Peyer's patch (tissue), 4 donors: ENCODE data around the gene INPP5A.

ENCODE experiments used
- POLR2A ChIP-seq, 2 donors: fragments of 450-650 bp; IDR thresholded peaks; one replicate each; pipeline ENCODE4 v1.5.1; 2017; ENCODE audit warnings: antibody characterized with exemption in 2 of 2, mild to moderate bottlenecking in 2 of 2, moderate library complexity in 2 of 2
- TF ChIP-seq, protein P1 (sequence below), 6 experiments: fragments of 450-650 bp in 4 of 6; fragments of 200-600 bp in 2 of 6; sonication (generic) in 1 of 6; IDR thresholded peaks; one replicate each; pipeline ENCODE4 v1.5.1; 2017 to 2019; ENCODE audit warnings: antibody characterized with exemption in 6 of 6, mild to moderate bottlenecking in 3 of 6, moderate library complexity in 1 of 6

DNA sequence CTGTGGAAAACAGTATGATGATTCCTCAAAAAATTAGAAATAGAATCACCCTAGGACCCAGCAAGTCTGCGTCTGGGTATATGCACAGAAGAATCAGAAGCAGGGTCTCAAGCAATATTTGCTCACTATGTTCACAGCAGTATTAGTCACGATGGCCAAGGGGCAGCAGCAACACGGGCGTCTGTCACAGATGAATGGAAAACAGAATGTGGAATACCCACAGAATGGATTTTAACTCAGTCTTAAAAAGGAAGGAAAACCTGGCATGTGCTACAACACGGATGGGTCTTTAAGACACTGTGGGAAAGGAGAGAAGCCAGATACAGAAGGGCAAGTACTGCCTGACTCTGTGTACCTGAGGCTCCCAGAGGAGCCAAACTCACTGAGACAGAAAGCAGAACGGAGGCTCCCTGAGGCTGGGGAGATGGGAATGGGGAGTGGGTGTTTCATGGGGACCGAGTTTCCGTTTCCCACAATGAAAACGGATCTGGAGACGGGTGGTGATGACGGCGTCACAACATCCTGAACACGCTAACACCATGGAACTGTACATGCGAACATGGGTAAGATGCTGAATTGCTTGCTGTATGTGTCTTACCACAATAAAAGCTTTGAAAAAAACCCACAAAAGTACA lies 36.7 kb upstream of the INPP5A start:
- TF ChIP-seq, protein P1, sequence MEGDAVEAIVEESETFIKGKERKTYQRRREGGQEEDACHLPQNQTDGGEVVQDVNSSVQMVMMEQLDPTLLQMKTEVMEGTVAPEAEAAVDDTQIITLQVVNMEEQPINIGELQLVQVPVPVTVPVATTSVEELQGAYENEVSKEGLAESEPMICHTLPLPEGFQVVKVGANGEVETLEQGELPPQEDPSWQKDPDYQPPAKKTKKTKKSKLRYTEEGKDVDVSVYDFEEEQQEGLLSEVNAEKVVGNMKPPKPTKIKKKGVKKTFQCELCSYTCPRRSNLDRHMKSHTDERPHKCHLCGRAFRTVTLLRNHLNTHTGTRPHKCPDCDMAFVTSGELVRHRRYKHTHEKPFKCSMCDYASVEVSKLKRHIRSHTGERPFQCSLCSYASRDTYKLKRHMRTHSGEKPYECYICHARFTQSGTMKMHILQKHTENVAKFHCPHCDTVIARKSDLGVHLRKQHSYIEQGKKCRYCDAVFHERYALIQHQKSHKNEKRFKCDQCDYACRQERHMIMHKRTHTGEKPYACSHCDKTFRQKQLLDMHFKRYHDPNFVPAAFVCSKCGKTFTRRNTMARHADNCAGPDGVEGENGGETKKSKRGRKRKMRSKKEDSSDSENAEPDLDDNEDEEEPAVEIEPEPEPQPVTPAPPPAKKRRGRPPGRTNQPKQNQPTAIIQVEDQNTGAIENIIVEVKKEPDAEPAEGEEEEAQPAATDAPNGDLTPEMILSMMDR (IDR thresholded peaks at IDR 0.05), result no peak
- no peak for TF ChIP-seq POLR2A (IDR thresholded peaks at IDR 0.05)
